Liver (tissue), 9 donors: Measurements from ENCODE around the gene SEPTIN5. TPM values are rescaled to one million over a fixed set of nuclear protein-coding genes. Genes with fewer than 3 reads are reported as not detected.

Experiments used
- DNase-seq: peaks from one replicate; pipeline ENCODE4 v3.0.0-alpha.2; 2017; ENCODE audit warnings: low spot score
- H3K27ac ChIP-seq, 2 donors: one replicate each; pipeline ENCODE4 v1.7.0; 2013; ENCODE audit warnings: inconsistent platforms in 2 of 2, low read length in 2 of 2, control low read depth in 1 of 2, low read depth in 1 of 2, mild to moderate bottlenecking in 1 of 2
- H3K27me3 ChIP-seq, 4 donors: one replicate each; pipeline versions ENCODE4 v1.6.1 to v1.7.0; 2013; ENCODE audit warnings: low read length in 3 of 4, inconsistent platforms in 1 of 4, mild to moderate bottlenecking in 1 of 4, moderate library complexity in 1 of 4; ENCODE audit not compliant: control insufficient read depth in 4 of 4, insufficient read depth in 4 of 4
- H3K36me3 ChIP-seq, 4 donors: one replicate each; pipeline versions ENCODE4 v1.6.1 to v1.7.0; 2013; ENCODE audit warnings: low read length in 3 of 4, mild to moderate bottlenecking in 3 of 4, low read depth in 1 of 4, moderate library complexity in 1 of 4; ENCODE audit not compliant: control insufficient read depth in 4 of 4, insufficient read depth in 3 of 4
- H3K4me1 ChIP-seq, 4 donors: one replicate each; pipeline versions ENCODE4 v1.6.1 to v1.7.0; 2013; ENCODE audit warnings: low read length in 3 of 4, mild to moderate bottlenecking in 3 of 4, moderate library complexity in 1 of 4; ENCODE audit not compliant: control insufficient read depth in 4 of 4, insufficient read depth in 4 of 4
- H3K4me3 ChIP-seq, 3 donors: one replicate each; pipeline versions ENCODE4 v1.6.1 to v1.7.0; 2013; ENCODE audit warnings: low read length in 3 of 3, control low read depth in 1 of 3, low read depth in 1 of 3, mild to moderate bottlenecking in 1 of 3
- H3K9ac ChIP-seq, 2 donors: one replicate each; pipeline ENCODE4 v1.7.0; 2013; ENCODE audit warnings: low read length in 2 of 2, mild to moderate bottlenecking in 2 of 2, moderate library complexity in 2 of 2, control low read depth in 1 of 2, low read depth in 1 of 2
- H3K9me3 ChIP-seq, 4 donors: one replicate each; pipeline versions ENCODE4 v1.6.1 to v1.7.0; 2013; ENCODE audit warnings: low read length in 3 of 4; ENCODE audit not compliant: control insufficient read depth in 4 of 4
- FOXA1 ChIP-seq: IDR thresholded peaks from 2 replicates; pipeline ENCODE4 v1.6.1; 2016; ENCODE audit warnings: antibody characterized with exemption
- JUND ChIP-seq, 2 donors: IDR thresholded peaks; 2 replicates each; pipeline ENCODE4 v1.6.1; 2016; ENCODE audit warnings: antibody characterized with exemption in 2 of 2
- RAD21 ChIP-seq, 2 donors: IDR thresholded peaks; 2 replicates each; pipeline ENCODE4 v1.6.1; 2016; ENCODE audit warnings: antibody characterized with exemption in 2 of 2, mild to moderate bottlenecking in 2 of 2
- RXRA ChIP-seq, 2 donors: IDR thresholded peaks; 2 replicates each; pipeline ENCODE4 v1.6.1; 2017 to 2018; ENCODE audit warnings: antibody characterized with exemption in 2 of 2, mild to moderate bottlenecking in 1 of 2
- YY1 ChIP-seq: IDR thresholded peaks from 2 replicates; pipeline ENCODE4 v1.6.1; 2016; ENCODE audit warnings: antibody characterized with exemption, mild to moderate bottlenecking
- WGBS: extraction: QIAGEN DNeasy Blood & Tissue Kit; methylation state at CpG from one replicate; pipeline ENCODE4 v1.1.7; 2013; 5-methylcytosine and 5-hydroxymethylcytosine counted together
- polyA plus RNA-seq, 2 donors: library from polyadenylated mRNA; stranded (reverse) in 1 of 2; unstranded in 1 of 2; fragments of 200-250 nt in 1 of 2; fragments of >200 nt in 1 of 2; fragmentation: Nextera tagmentation in 1 of 2; extraction: Ambion mirVana in 1 of 2; gene quantifications; one replicate each; pipeline versions ENCODE4 v1.2.1 to v1.2.3, GENCODE V29; 2013 to 2015
- total RNA-seq, 2 donors: library from RNA; depleted of rRNA; stranded (reverse); fragments of >200 nt; gene quantifications; one replicate each; pipeline ENCODE4 v1.2.3, GENCODE V29; 2014
- TF ChIP-seq, protein P1 (sequence below): fragments of 150-350 bp; IDR thresholded peaks from 2 replicates; pipeline ENCODE4 v1.5.1; 2017; ENCODE audit warnings: improper control_type of control experiment, low read depth, low read length; ENCODE audit not compliant: missing input control
- TF ChIP-seq, protein P2 (sequence below): IDR thresholded peaks from 2 replicates; pipeline ENCODE4 v1.6.1; 2016; ENCODE audit warnings: antibody characterized with exemption, mild to moderate bottlenecking
- TF ChIP-seq, protein P3 (sequence below): IDR thresholded peaks from 2 replicates; pipeline ENCODE4 v1.6.1; 2016; ENCODE audit warnings: antibody characterized with exemption
- donor health status: healthy.
- donor health status: healthy.
- donor health status: healthy.
- donor health status: healthy.
- donor health status: healthy.

SEPTIN5 gene
- total and polyA plus RNA-seq, 4 donors: 0.26 to 3.5 (median 2.8) TPM

DNA sequence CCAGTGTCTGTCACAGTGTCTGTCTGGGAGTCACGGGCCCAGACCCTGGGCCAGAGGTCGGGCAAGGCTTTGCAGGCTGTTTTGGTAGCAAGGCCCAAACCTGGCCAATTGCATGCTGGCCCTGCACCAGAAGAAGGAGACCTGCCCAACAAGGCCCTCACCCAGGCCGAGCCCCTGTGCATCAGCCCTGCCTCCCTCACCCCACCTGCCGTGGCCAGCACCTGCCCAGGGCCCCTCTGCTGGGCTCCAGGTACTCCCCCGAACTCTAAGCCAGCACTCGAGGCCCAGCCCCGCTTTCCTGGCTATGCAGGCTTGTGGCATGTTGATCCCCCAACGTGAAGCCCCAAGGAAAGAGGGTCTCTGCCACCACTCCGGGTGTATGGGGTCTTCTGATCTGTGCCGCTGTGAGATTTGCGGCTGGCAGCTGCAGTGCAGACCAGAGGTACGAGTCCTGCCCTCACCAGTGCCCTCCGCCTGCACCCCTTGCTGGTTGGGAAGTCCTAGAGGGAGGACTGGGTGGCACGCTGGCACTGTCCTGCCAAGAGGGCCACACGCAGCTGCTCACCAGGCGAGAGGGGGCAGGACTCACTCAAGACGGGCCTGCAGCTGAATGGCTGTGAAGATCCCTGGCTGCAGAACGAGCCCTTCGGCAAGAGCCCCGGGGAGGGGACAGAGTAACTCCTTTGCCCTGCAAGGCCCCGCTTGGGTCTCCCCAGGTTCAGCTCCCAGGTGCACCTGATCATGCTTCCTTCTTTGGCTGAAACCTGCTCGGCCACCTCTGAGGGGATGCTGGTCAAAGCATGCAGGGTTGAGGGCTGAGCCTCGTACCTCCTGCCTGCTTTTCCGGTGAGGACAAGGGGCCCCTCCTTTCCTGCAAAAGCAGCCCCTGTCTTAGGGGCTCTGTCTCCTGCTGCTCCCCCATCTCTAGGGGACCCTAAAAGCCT, 6.7 kb upstream of the SEPTIN5 start:
- WGBS: 89% methylated on average over 24 of the region's 24 CpGs
- H3K9ac ChIP-seq: no peak overlapping the region
- no peaks in the 10 kb centered on the region for H3K27me3 ChIP-seq

DNA sequence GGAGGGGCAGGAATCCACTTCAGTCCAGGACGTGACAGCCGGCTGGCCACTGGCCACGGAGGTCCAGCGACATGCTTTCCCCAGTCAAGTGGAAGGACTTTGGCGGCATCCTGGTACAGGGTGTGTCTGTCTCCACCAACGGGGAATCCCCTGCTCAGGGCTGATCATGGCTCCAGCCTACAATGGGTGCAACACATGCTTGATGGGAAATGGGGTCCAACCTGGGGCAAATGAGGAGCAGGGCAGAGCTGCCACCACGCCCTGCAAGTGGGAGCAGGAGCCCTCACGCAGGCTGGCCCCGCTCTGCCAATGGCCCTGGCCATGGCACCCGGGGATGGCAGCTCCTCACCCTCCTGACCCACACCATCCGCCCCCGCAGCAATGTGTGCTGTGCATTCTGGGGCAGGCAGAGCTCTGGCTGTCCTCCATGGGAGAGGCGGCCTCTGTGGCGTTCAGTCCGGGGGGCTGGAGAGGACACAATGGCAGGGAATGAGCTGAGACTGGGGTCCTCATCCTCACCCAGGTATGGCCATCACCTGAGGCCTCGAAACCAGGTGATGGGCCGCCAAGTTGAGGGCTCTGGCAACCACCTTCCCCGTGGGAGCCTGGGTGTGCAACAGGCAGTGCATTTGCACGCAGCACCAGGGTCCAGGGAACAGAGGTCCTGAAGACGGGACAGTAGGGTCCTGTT, 5.8 kb upstream of the SEPTIN5 start:
- no peaks in the 10 kb centered on the region for H3K4me1 ChIP-seq
- no peak overlapping the region for H3K4me3 ChIP-seq
- no peak overlapping the region for H3K9ac ChIP-seq
- no peaks in the 10 kb centered on the region for H3K36me3 ChIP-seq
- H3K27ac ChIP-seq: no peak overlapping the region
- no peaks in the 10 kb centered on the region for H3K9me3 ChIP-seq
- no peaks in the 10 kb centered on the region for H3K27me3 ChIP-seq
- TF ChIP-seq RAD21 (IDR thresholded peaks at IDR 0.05) (no peak), RXRA (IDR thresholded peaks at IDR 0.05) (no peak), YY1 (no peak)
- WGBS: 87% methylated on average over 20 of the region's 20 CpGs
- DNase-seq: no peak

More for the DNA sequence above, 6.7 kb upstream of the SEPTIN5 start:
- no peak for TF ChIP-seq RAD21 (IDR thresholded peaks at IDR 0.05)
- TF ChIP-seq, protein P1, sequence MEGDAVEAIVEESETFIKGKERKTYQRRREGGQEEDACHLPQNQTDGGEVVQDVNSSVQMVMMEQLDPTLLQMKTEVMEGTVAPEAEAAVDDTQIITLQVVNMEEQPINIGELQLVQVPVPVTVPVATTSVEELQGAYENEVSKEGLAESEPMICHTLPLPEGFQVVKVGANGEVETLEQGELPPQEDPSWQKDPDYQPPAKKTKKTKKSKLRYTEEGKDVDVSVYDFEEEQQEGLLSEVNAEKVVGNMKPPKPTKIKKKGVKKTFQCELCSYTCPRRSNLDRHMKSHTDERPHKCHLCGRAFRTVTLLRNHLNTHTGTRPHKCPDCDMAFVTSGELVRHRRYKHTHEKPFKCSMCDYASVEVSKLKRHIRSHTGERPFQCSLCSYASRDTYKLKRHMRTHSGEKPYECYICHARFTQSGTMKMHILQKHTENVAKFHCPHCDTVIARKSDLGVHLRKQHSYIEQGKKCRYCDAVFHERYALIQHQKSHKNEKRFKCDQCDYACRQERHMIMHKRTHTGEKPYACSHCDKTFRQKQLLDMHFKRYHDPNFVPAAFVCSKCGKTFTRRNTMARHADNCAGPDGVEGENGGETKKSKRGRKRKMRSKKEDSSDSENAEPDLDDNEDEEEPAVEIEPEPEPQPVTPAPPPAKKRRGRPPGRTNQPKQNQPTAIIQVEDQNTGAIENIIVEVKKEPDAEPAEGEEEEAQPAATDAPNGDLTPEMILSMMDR: no peak
- TF ChIP-seq YY1: no peak
- H3K9me3 ChIP-seq: no peaks in the 10 kb centered on the region
- no peak overlapping the region for H3K4me3 ChIP-seq
- no peaks in the 10 kb centered on the region for H3K4me1 ChIP-seq
- no peak overlapping the region for H3K27ac ChIP-seq
- H3K36me3 ChIP-seq: no peaks in the 10 kb centered on the region
- no peak for DNase-seq

DNA sequence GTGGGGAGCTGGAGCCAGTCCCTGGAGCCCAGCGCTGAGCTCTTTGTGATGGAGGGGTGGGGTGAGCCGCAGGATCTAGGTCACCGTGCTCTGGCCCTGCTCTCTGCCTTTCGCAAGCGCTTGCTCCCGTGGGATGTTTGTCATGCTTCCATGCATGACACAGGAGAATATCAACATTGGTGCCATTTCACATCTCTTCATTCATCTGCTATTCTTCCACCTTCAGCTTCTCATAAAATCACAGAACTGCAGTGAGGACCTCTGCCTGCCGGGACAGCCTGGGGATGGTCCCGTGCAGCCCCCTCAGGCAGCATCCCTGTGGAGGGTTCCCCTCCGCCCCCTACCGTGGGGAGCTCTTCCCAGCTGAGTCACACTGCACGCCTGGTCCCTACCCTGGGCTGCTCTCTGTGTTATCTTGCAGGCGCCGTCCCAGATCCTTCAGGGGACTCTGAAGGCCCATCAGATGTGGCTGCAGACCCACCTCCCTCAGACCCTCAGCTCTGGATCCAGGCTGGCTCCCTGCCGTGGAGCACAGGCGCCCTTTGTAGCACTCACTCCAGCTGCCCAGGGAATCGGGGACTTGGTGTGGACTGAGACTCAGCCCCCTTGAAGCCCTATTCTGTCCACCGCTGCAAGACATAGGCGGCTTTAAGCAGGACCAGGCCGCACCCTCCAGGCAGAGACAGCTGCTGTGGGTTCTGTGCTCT, 5.1 kb upstream of the SEPTIN5 start:
- Histone ChIP-seq H3K27me3 (no peaks in the 10 kb centered on the region), H3K4me1 (peaks cover 0 to 5% (median 0%) of the 10 kb centered on the region in 4 donors), H3K9ac (no peak overlapping the region), H3K27ac (no peak overlapping the region), H3K9me3 (no peaks in the 10 kb centered on the region), H3K36me3 (no peaks in the 10 kb centered on the region), H3K4me3 (no peak overlapping the region)
- 74% methylated on average over 19 of the region's 19 CpGs for WGBS
- TF ChIP-seq, protein P2, sequence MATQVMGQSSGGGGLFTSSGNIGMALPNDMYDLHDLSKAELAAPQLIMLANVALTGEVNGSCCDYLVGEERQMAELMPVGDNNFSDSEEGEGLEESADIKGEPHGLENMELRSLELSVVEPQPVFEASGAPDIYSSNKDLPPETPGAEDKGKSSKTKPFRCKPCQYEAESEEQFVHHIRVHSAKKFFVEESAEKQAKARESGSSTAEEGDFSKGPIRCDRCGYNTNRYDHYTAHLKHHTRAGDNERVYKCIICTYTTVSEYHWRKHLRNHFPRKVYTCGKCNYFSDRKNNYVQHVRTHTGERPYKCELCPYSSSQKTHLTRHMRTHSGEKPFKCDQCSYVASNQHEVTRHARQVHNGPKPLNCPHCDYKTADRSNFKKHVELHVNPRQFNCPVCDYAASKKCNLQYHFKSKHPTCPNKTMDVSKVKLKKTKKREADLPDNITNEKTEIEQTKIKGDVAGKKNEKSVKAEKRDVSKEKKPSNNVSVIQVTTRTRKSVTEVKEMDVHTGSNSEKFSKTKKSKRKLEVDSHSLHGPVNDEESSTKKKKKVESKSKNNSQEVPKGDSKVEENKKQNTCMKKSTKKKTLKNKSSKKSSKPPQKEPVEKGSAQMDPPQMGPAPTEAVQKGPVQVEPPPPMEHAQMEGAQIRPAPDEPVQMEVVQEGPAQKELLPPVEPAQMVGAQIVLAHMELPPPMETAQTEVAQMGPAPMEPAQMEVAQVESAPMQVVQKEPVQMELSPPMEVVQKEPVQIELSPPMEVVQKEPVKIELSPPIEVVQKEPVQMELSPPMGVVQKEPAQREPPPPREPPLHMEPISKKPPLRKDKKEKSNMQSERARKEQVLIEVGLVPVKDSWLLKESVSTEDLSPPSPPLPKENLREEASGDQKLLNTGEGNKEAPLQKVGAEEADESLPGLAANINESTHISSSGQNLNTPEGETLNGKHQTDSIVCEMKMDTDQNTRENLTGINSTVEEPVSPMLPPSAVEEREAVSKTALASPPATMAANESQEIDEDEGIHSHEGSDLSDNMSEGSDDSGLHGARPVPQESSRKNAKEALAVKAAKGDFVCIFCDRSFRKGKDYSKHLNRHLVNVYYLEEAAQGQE: no peak
- TF ChIP-seq JUND (IDR thresholded peaks at IDR 0.05): no peak
- TF ChIP-seq FOXA1: no peak
- TF ChIP-seq, protein P3, sequence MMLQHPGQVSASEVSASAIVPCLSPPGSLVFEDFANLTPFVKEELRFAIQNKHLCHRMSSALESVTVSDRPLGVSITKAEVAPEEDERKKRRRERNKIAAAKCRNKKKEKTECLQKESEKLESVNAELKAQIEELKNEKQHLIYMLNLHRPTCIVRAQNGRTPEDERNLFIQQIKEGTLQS: no peak
- no peak for DNase-seq
